C1 segment of cervical spinal cord (tissue), 14 donors: ENCODE data around the gene POMT1.
"Not testable (repeated sequence)": the region's sequence is repeated elsewhere in the genome, so short reads cannot be mapped to it uniquely, and the experiment has no call there.

ENCODE experiments used
- DNase-seq, 14 donors: peaks; one replicate each; lab custom pipeline; 2025; lab: John Stamatoyannopoulos, UW

The POMT1 gene

DNA sequence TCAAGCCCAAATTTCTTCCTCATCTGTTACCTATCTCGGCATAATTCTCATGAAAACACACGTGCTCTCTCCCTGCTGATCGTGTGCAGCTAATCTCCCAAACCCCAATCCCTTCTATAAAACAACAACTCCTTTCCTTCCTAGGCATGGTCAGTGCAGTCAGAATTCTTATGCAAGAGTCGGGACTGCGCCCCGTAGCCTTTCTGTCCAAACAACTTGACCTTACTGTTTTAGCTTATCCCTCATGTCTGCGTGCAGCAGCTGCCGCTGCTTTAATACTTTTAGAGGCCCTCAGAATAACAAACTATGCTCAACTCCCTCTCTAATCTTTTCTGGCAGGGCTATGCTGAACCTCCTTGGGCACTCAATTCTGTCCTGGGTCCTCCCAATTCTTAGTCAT lies 47.7 kb downstream of the POMT1 start:
- DNase-seq: not testable (repeated sequence)

DNA sequence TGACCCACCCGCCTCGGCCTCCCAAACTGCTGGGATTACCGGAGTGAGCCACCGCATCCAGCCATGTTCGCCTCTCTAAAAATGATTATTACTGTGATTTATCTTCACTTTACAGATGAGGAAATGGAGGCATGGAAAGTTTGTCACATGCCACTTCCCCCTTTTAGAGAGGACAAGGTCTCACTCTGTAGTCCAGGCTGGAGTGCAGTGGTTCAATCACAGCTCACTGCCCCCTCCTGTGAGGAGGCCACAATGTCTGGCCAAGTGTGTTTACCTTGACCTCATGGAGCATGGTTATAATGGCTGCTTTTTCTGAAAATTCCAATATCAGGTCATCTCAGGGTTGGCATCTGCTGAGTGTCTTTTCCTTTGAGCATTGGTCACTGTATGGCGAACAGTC lies 49.3 kb downstream of the POMT1 start:
- no peak for DNase-seq

DNA sequence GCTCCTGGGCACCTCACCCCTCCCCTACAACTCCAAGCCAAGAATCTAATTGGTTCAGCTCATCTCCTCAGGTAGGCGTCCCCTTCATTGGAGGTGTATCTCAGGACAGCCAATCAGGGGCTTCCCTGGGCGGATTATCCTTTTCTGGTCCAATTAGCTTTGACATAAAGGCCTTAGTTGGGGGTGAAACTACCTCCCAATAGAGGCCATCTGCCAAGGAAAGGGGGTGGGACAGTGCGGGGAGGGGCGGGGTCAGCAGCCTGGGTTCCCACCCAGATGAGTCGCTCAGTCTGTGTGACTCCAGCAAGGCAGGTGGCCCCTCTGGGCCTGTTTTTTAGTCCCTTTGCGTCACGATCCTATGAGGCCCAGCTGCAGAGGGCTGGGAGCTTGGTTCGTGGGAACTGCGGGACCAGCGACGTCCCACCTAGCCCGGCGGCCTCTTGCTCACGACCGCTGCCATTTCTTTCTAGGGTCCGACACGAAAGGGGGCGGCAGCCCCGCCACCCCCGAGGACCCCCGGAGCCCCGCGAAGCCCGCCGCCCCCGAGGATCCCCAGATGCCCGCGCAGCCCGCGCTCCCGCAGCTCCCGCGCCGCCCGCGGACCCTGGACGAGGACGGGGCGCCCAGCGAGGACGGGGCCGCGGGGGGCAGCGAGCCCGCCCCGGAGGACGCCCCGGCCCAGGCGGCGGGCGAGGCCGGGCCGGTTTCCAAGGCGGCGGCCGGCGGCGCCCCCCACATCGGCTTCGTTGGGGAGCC lies 51.5 kb downstream of the POMT1 start:
- DNase-seq: no peak

DNA sequence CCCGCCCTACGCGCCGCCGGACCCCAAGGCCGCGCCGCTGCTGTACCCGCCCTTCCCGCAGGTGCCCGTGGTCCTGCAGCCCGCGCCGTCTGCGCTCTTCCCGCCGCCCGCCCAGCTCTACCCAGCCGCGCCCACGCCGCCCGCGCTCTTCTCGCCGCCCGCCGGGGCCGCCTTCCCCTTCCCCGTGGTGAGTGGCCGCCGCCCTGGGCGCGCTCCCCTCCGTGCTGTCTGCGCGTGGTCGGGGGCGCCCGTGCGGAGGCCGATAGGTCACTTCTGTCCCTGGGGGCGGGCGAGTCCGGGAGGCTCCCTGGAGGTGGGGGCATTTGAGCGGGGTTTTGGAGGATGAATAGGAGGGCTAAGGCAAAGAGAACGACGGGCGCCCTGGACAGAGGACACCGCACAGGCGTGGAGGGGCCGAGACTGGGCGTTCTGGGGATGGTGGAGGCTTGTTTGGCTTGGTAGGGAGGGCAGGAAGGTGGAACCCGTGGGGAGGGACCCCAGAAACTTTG lies 52.2 kb downstream of the POMT1 start:
- DNase-seq: no peak

DNA sequence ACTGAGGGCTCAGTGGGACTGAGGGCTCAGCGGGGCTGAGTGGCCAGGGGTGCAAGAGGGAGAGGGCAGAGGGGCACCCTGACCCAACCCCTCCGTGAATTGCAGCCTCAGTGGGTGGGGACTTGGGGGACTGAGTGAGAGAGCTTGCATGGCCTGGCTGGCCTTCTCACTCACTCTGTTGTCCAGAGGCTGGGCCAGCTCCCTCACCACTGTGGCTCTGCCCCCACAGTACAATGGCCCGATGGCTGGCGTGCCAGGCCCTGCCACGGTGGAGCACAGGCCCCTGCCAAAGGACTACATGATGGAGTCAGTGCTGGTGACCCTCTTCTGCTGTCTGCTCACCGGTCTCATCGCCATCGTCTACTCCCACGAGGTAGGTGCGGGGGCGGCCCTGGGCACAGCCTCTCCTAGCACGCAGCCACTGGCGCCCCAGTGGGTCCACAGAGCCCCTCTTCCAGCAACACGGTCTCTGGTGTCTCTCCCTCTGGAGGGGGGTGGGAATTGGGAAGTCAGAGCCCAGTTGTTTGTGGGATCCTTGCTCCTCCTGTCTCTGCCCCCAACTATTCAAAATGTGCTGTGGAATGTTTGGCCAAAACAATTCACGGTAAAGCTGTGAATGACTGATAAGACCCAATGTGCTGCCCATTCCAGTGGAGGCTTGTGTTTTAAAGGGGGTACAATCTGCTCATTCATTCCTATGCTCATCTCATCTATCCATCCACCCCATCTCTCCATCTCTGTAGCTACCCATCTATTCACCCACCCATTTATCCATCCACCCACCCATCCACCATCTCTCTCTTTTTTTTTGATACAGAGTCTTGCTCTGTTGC lies 53.3 kb downstream of the POMT1 start:
- no peak for DNase-seq

DNA sequence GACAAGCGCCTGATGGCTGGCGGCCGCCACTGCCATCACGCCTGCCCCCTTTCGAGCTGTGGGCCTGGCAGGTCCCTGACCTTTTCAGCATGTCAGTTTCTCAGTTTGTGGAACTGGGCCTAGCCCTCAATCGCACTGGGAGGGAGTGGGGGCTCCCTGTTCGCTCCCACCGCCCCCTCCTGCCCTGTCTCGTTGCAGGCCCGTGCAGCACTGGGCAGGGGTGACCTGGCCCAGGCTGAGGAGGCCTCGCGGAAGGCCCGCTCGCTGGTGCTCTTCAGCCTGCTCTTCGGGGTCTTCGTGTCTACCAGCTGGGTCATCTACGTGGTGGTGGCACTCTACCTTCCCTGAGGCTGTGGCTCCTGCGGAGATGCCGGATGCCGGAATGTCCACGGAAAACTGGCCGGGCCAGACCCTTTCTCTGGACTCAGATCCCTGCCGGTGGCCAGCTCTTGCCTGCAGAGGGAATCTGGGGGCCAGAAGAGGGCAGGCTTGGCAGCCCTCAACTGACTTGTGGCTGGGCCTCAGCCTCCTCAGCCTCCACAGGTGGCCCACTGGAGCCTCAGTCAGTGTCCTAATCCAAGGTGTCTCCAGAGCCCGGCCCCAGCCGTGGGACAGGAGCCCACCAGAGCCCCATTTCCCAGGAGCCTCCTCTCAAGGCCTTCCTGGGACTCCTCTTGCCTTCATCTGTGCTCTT lies 55.3 kb downstream of the POMT1 start:
- DNase-seq: no peak

DNA sequence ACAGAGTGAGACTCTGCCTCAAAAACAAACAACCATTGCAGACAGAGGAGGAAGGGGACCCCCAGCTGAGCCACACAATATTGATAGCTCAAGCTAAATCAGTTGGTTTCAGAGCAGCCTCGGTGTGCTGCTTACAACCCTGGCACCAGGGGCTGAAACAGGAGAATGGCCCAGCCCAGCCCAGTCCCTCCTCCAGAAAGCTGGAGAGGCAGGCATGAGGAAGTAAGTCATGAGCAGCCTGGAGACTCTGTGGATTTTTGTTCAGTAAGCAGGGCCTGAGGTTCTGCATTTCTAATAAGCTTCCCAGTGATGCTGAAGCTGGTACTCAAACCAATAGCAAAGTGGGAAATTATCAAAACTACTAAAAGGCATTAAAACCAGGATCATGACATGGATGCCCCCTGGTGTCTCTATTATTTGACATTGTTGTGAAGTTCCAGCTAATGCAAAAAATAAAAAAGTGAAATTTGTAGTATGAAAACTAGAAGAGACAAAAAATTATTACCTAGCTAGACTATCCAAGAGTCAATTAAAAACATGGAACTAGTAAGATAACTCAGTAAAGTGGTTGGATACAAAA lies 56.8 kb downstream of the POMT1 start:
- DNase-seq: no peak

DNA sequence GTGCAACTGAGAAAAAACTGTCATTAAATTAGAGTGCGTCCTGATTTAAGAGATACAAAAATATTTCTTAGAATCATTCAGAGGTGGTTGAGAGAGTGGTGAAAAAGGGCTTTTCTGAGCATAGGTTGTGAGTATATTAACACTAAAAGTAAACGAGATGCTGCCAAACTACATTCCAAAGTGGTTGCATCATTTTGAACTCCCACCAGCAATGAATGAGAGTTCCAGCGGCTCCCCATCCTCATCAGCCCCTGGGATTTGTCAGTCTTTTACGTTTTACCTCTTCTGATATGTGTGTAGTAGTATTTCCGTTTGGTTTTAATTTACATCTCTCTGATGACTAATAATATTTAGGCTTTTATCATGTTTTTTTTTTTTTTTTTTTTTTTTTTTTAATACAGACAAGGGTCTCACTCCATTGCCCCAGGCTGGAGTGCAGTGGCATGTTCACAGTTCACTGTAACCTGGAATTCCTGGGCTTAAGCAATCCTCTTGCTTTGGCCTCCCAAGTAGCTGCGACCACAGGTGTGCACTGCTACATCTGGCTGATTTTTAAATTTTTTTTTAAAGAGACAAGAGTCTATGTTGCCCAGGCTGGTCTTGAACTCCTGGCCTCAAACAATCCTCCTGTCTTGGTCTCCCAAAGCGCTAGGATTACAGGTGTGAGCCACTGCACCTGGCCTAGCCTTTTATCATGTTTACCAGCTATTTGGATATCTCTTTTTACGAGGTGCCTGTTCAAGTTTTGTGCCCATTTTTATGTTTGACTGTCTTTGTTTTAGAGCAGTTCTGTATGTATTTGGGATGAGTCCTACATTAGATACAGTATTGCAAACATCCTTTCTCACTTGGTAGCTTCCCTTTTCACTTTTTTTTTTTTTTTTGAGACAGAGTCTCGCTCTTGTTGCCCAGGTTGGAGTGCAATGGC lies 59.6 kb downstream of the POMT1 start:
- no peak for DNase-seq

DNA sequence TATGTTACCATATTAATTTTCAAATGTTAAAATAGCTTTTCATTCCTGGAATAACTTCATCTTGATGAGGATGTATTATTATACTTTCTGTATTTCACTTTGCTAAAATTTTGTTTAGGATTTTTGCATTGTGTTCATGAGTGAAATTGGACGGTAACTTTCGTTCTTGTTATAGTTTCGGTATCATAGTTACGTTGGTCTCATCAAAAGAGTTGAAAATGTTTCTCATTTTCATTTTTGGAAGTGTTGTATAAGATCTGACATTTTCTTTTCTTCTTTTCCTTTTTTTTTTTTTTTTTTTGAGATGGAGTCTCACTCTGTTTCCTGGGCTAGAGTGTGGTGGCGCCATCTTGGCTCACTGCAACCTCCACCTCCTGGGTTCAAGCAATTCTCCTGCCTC lies 62.7 kb downstream of the POMT1 start:
- no peak for DNase-seq

DNA sequence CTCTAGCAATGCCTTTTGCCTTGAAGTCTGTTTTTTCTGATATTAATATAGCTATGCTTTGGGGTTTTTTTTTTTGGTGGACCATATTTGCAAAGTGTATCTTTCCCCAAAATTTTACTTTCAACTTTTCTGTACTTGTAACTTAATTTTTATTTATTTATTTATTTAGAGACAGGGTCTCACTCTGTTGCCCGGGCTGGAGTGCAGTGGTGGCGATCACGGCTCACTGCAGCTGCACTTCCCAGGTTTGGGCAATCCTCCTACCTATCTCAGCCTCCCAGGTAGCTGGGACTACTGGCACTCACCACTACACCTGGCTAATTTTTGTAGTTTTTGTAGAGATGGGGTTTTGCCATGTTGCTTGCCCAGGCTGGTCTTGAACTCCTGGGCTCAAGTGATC lies 63.4 kb downstream of the POMT1 start:
- DNase-seq: no peak

DNA sequence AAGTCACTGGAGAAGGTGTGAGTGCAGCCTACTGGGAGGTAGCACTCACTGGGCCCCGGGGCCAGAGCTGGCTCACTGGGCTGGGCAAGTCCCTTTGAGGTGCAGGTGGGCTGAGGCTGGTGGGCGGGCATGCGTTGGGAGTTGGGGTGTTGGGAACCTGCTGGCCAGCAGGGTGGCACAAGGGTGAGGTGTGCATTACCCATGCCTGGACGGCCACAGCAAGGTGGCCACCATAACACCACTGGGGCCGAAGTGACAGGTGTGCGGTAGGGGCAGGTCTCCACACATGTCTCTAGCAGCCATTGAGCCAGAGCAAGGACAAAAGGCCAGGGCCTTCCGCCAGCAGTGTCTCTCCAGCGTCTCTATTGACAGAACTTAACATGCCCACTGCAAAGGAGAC lies 65.2 kb downstream of the POMT1 start:
- DNase-seq: no peak
